ENCODE measurements around the gene PRR35. TPM values are rescaled to one million over a fixed set of nuclear protein-coding genes. Genes with fewer than 3 reads are reported as not detected.

Gene PRR35
- polyA plus RNA-seq, 1 donor from 2014 or later, result not detected

DNA sequence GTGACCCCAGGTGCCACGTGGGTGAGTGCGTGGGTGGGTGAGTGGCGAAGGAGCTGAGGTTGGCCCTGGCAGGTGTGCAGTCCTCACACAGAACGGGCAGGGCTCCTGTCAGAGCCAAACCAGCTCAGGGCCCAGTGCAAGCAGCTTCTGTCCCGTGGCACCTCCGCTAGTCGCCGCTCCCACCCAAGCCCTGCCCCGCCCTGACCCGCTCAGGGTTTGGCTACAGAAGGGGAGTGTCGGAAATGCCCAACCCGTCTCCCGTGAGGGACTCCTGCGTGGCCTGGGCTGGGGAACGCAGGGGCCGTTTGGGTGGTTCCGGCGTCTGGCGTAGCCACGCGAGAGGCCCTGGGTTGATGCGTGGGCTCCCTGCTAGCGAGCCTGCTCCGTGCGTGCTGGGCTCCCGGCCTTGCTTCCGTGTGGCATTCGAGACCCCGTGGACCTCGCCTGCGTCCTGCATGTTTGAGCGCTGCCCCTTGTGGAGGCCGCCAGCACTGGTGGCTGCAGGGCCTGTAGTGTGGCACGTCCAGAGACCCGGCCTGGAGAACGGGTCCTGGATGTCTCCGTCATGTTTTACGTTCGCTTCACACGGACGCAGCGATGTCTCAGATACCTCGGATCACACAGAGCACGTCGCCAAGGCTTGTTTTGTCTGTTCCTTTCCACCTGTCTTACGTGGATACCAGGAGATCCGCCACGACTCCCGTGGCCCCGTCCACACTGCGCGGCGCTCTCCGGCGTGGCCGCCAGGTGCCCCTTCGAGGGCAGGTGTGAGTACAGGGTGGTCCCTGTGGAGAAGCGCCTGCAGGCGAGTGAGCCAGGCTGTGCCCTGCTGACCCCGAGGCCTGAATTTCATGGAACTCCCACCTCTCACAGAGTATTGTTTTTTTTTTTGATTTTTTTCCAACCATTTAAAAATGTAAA lies 22.5 kb upstream of the PRR35 start:
- no peak overlapping the region for H2AFZ ChIP-seq (ENCODE audit: low read depth, low read length)
- no peak overlapping the region for H3K4me2 ChIP-seq (ENCODE audit: low read length)
- no peaks in the 10 kb centered on the region for H3K79me2 ChIP-seq (replicated peaks; ENCODE audit: insufficient read depth, low read length)
- TF ChIP-seq EP300 (conservative IDR thresholded peaks at IDR 0.05; ENCODE audit: poor library complexity, severe bottlenecking) (no peak), SMC3 (conservative IDR thresholded peaks at IDR 0.05; ENCODE audit: poor library complexity) (no peak), MXI1 (conservative IDR thresholded peaks at IDR 0.05; ENCODE audit: poor library complexity, severe bottlenecking) (no peak), POLR2AphosphoS5 (IDR thresholded peaks at IDR 0.05) (no peak), RAD21 (conservative IDR thresholded peaks at IDR 0.05) (no peak), TAF1 (IDR thresholded peaks at IDR 0.05; ENCODE audit: low read depth) (no peak), EZH2 (IDR thresholded peaks at IDR 0.05; ENCODE audit: borderline replicate concordance, insufficient read depth, low read length, poor library complexity, severe bottlenecking) (no peak)
- TF ChIP-seq, protein P1, sequence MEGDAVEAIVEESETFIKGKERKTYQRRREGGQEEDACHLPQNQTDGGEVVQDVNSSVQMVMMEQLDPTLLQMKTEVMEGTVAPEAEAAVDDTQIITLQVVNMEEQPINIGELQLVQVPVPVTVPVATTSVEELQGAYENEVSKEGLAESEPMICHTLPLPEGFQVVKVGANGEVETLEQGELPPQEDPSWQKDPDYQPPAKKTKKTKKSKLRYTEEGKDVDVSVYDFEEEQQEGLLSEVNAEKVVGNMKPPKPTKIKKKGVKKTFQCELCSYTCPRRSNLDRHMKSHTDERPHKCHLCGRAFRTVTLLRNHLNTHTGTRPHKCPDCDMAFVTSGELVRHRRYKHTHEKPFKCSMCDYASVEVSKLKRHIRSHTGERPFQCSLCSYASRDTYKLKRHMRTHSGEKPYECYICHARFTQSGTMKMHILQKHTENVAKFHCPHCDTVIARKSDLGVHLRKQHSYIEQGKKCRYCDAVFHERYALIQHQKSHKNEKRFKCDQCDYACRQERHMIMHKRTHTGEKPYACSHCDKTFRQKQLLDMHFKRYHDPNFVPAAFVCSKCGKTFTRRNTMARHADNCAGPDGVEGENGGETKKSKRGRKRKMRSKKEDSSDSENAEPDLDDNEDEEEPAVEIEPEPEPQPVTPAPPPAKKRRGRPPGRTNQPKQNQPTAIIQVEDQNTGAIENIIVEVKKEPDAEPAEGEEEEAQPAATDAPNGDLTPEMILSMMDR (IDR thresholded peaks at IDR 0.05; ENCODE audit: poor library complexity, severe bottlenecking), result no peak
- TF ChIP-seq, protein P2, sequence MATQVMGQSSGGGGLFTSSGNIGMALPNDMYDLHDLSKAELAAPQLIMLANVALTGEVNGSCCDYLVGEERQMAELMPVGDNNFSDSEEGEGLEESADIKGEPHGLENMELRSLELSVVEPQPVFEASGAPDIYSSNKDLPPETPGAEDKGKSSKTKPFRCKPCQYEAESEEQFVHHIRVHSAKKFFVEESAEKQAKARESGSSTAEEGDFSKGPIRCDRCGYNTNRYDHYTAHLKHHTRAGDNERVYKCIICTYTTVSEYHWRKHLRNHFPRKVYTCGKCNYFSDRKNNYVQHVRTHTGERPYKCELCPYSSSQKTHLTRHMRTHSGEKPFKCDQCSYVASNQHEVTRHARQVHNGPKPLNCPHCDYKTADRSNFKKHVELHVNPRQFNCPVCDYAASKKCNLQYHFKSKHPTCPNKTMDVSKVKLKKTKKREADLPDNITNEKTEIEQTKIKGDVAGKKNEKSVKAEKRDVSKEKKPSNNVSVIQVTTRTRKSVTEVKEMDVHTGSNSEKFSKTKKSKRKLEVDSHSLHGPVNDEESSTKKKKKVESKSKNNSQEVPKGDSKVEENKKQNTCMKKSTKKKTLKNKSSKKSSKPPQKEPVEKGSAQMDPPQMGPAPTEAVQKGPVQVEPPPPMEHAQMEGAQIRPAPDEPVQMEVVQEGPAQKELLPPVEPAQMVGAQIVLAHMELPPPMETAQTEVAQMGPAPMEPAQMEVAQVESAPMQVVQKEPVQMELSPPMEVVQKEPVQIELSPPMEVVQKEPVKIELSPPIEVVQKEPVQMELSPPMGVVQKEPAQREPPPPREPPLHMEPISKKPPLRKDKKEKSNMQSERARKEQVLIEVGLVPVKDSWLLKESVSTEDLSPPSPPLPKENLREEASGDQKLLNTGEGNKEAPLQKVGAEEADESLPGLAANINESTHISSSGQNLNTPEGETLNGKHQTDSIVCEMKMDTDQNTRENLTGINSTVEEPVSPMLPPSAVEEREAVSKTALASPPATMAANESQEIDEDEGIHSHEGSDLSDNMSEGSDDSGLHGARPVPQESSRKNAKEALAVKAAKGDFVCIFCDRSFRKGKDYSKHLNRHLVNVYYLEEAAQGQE (IDR thresholded peaks at IDR 0.05; ENCODE audit: borderline replicate concordance), result no peak
- no peaks in the 10 kb centered on the region for H3K36me3 ChIP-seq (ENCODE audit: insufficient read depth, low read length)
- H3F3A ChIP-seq (ENCODE audit: insufficient read depth, low read length, poor library complexity, severe bottlenecking), result no peaks in the 10 kb centered on the region
- H3K9me3 ChIP-seq (ENCODE audit: low read length), result no peaks in the 10 kb centered on the region
- H3K27ac ChIP-seq (ENCODE audit: low read length), result no peak overlapping the region
- H4K20me1 ChIP-seq (ENCODE audit: insufficient read depth), result no peaks in the 10 kb centered on the region
- no peaks in the 10 kb centered on the region for H3K27me3 ChIP-seq (ENCODE audit: insufficient read depth, low read depth, low read length)
- H3K9ac ChIP-seq (ENCODE audit: low read length), result no peak overlapping the region
- no peak overlapping the region for H3K4me3 ChIP-seq (ENCODE audit: low read length)
- no peaks in the 10 kb centered on the region for H3K9me2 ChIP-seq (ENCODE audit: insufficient read depth, low read length)

DNA sequence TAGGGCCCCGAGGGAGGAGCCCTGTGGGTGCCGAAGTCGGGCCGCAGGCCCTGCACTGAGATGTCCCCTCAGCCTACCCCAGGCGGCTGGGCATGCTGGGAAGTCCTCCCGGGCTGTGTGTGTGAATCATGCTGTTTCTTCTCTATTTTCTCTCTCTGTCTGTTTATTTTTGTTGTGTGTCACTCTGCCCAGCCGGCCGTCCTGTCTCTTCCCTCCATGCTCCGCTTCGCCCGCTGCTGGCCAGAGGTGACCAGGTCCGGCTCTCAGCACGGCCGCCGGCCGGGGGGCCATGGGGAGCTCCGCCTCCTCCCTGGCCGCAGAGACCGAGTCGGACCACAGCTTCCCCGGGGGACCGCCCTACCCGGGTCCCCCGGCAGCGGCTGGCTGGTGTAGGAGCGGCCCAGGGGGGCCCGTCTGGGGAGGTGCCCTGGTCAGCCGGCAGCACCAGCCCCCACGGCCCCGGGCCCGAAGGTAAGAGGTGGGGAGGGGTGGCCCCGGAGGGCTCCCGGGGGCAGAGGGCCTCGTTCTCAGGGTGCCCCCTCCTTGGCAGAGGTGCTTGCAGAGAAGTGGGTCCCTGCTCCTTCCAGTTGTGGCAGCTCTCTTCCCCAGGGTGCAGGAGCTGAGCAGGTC lies 20.2 kb upstream of the PRR35 start:
- Histone ChIP-seq H3K27ac (ENCODE audit: low read length) (no peak overlapping the region), H3K27me3 (ENCODE audit: insufficient read depth, low read depth, low read length) (no peaks in the 10 kb centered on the region), H3F3A (ENCODE audit: insufficient read depth, low read length, poor library complexity, severe bottlenecking) (no peaks in the 10 kb centered on the region), H2AFZ (ENCODE audit: low read depth, low read length) (no peak overlapping the region), H3K9ac (ENCODE audit: low read length) (no peak overlapping the region), H3K79me2 (replicated peaks; ENCODE audit: insufficient read depth, low read length) (no peaks in the 10 kb centered on the region), H3K4me2 (ENCODE audit: low read length) (no peak overlapping the region), H4K20me1 (ENCODE audit: insufficient read depth) (no peaks in the 10 kb centered on the region), H3K4me3 (ENCODE audit: low read length) (no peak overlapping the region), H3K9me2 (ENCODE audit: insufficient read depth, low read length) (no peaks in the 10 kb centered on the region), H3K36me3 (ENCODE audit: insufficient read depth, low read length) (no peaks in the 10 kb centered on the region), H3K9me3 (ENCODE audit: low read length) (no peaks in the 10 kb centered on the region)
- no peak for TF ChIP-seq RAD21 (conservative IDR thresholded peaks at IDR 0.05)
